Suprapubic skin (tissue), 4 donors: ENCODE measurements around the gene RAPGEF6. TPM values are rescaled to one million over a fixed set of nuclear protein-coding genes. Genes with fewer than 3 reads are reported as not detected.

Experiments
- DNase-seq, 2 donors: peaks; one replicate each; pipeline ENCODE4 v3.0.0-alpha.2; 2019; ENCODE audit warnings: low spot score in 2 of 2
- H3K27ac ChIP-seq: fragments of 200-600 bp; sonication (generic); one replicate; pipeline ENCODE4 v1.5.1; 2019
- H3K27me3 ChIP-seq: fragments of 200-600 bp; sonication (generic); one replicate; pipeline ENCODE4 v1.5.1; 2019
- H3K36me3 ChIP-seq: fragments of 200-600 bp; sonication (generic); one replicate; pipeline ENCODE4 v1.5.1; 2019
- H3K4me1 ChIP-seq: fragments of 200-600 bp; sonication (generic); one replicate; pipeline ENCODE4 v1.5.1; 2019
- H3K4me3 ChIP-seq: fragments of 200-600 bp; sonication (generic); one replicate; pipeline ENCODE4 v1.5.1; 2019; ENCODE audit warnings: mild to moderate bottlenecking
- H3K9me3 ChIP-seq: fragments of 200-600 bp; sonication (generic); one replicate; pipeline ENCODE4 v1.5.1; 2019
- EP300 ChIP-seq: sonication (generic); formaldehyde crosslinking; IDR thresholded peaks from one replicate; pipeline ENCODE4 v1.6.1; 2017; ENCODE audit warnings: antibody characterized with exemption
- POLR2A ChIP-seq, 2 donors: fragments of 450-650 bp; IDR thresholded peaks; one replicate each; pipeline ENCODE4 v1.6.1; 2017; ENCODE audit warnings: antibody characterized with exemption in 2 of 2, mild to moderate bottlenecking in 2 of 2, moderate library complexity in 2 of 2
- POLR2AphosphoS5 ChIP-seq, 3 donors: sonication (generic); formaldehyde crosslinking; IDR thresholded peaks; one replicate each; pipeline ENCODE4 v1.6.1; 2017; ENCODE audit warnings: antibody characterized with exemption in 3 of 3
- WGBS: methylation state at CpG from one replicate; pipeline ENCODE4 v1.1.5; 2018; 5-methylcytosine and 5-hydroxymethylcytosine counted together
- total RNA-seq, 4 donors: library from RNA; depleted of rRNA; stranded (reverse); fragments of >200 nt; gene quantifications; one replicate each; pipeline ENCODE4 v1.1.0, GENCODE V29; 2016
- TF ChIP-seq, protein P1 (sequence below), 2 donors: fragments of 200-600 bp in 1 of 2; fragments of 450-650 bp in 1 of 2; sonication (generic) in 1 of 2; IDR thresholded peaks; one replicate each; pipeline ENCODE4 v1.5.1; 2016 to 2019; ENCODE audit warnings: antibody characterized with exemption in 2 of 2, mild to moderate bottlenecking in 1 of 2, moderate library complexity in 1 of 2

The RAPGEF6 gene
- total RNA-seq, 4 donors from 2014 or later: 17.8 to 38.3 (median 20.6) TPM

DNA sequence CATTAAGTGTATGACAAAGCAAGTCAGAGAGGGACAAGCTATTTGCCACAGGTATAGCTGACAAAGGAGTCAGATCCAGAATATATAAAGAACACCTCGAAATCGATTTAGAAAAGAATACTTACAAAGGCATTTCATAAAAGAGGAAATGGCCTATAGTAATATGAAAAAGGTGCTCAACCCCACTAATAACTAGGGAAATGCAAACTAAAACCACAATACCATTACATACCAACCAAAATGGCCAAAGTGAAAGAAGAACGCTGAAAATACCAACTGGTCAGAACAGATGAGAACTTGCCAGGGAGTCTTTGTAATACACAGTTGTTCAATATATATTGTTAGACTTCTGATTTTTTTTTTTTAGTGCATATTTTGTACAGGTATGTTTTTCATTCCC is 218.3 kb downstream of the RAPGEF6 start:
- no peaks in the 10 kb centered on the region for H3K27me3 ChIP-seq
- 77% methylated on average over 3 of the region's 3 CpGs for WGBS
- no peak overlapping the region for H3K27ac ChIP-seq
- H3K4me1 ChIP-seq: peaks cover 4% of the 10 kb centered on the region
- no peak for DNase-seq
- TF ChIP-seq, protein P1, sequence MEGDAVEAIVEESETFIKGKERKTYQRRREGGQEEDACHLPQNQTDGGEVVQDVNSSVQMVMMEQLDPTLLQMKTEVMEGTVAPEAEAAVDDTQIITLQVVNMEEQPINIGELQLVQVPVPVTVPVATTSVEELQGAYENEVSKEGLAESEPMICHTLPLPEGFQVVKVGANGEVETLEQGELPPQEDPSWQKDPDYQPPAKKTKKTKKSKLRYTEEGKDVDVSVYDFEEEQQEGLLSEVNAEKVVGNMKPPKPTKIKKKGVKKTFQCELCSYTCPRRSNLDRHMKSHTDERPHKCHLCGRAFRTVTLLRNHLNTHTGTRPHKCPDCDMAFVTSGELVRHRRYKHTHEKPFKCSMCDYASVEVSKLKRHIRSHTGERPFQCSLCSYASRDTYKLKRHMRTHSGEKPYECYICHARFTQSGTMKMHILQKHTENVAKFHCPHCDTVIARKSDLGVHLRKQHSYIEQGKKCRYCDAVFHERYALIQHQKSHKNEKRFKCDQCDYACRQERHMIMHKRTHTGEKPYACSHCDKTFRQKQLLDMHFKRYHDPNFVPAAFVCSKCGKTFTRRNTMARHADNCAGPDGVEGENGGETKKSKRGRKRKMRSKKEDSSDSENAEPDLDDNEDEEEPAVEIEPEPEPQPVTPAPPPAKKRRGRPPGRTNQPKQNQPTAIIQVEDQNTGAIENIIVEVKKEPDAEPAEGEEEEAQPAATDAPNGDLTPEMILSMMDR (IDR thresholded peaks at IDR 0.05): no peak
- TF ChIP-seq EP300 (no peak), POLR2A (IDR thresholded peaks at IDR 0.05) (no peak), POLR2AphosphoS5 (IDR thresholded peaks at IDR 0.05) (no peak)
- no peak overlapping the region for H3K4me3 ChIP-seq
- no peaks in the 10 kb centered on the region for H3K36me3 ChIP-seq
- H3K9me3 ChIP-seq: no peaks in the 10 kb centered on the region

DNA sequence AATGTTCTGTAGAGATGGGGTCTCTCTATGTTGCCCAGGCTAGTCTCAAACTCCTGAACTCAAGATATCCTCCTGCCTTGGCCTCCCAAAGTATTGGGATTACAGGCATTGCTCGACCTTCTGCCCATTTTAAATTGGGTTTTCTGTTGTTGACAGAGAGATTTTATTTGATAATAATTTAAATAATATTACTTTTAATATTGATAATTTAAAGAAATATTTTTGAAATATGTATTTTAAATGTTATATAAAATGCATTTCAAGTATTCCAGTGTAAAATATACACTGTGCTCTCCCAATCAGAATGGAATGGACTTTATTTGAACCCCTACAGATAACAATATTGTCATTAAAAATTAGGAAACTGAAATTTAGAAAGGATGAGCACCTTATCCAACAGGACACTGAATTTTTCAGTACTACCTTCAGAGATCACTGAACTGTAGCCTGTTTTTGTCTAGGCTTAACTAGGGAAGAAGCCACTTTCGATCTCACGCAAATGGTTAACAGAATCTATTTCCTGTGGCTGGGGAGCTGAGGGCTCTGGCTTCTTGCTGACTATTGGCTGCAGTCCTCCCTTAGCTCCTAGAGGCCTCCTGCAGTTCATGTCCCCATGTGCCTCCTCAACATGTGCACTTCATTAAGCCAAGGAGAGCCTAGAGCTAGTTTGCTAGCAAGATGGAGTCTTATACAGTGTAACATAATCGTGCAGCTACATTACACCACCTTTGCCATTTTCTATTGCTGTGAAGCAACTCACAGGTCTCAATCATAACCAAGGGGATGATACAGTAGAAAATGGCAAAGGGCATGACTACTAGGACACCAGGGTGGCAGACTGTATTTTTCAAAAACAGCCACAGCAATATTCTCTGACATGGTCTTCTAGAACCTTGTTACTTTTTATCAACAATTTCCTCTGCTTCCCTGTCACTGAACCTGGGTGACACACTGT is 221.1 kb downstream of the RAPGEF6 start:
- TF ChIP-seq, protein P1 (IDR thresholded peaks at IDR 0.05): no peak
- TF ChIP-seq POLR2AphosphoS5 (IDR thresholded peaks at IDR 0.05) (no peak), EP300 (no peak), POLR2A (IDR thresholded peaks at IDR 0.05) (no peak)
- WGBS: 76% methylated on average over 4 of the region's 4 CpGs
- H3K27ac ChIP-seq: no peak overlapping the region
- peaks cover 4% of the 10 kb centered on the region for H3K4me1 ChIP-seq
- no peak overlapping the region for H3K4me3 ChIP-seq
- no peaks in the 10 kb centered on the region for H3K27me3 ChIP-seq
- DNase-seq: no peak
- H3K36me3 ChIP-seq: peaks cover 3% of the 10 kb centered on the region
- no peaks in the 10 kb centered on the region for H3K9me3 ChIP-seq

- no peak overlapping the region for H3K27ac ChIP-seq
- no peaks in the 10 kb centered on the region for H3K27me3 ChIP-seq
- no peaks in the 10 kb centered on the region for H3K4me1 ChIP-seq
- no peak for TF ChIP-seq POLR2A (IDR thresholded peaks at IDR 0.05)
- no peak for TF ChIP-seq EP300
- TF ChIP-seq POLR2AphosphoS5 (IDR thresholded peaks at IDR 0.05): no peak
- TF ChIP-seq, protein P1 (IDR thresholded peaks at IDR 0.05): no peak
- H3K36me3 ChIP-seq: peaks cover 32% of the 10 kb centered on the region
- DNase-seq: no peak
- WGBS: 96% methylated on average over 6 of the region's 6 CpGs
- no peak overlapping the region for H3K4me3 ChIP-seq
- peaks cover 9% of the 10 kb centered on the region for H3K9me3 ChIP-seq
These were observed 227.9 kb downstream of the RAPGEF6 start for GRCh38 chr5:131406975-131407638.

- no peaks in the 10 kb centered on the region for H3K27me3 ChIP-seq
- peaks cover 33% of the 10 kb centered on the region for H3K36me3 ChIP-seq
- 100% methylated on average over 2 of the region's 2 CpGs for WGBS
- H3K4me3 ChIP-seq: no peak overlapping the region
- H3K9me3 ChIP-seq: peaks cover 10% of the 10 kb centered on the region
- no peak overlapping the region for H3K27ac ChIP-seq
- no peaks in the 10 kb centered on the region for H3K4me1 ChIP-seq
- TF ChIP-seq POLR2AphosphoS5 (IDR thresholded peaks at IDR 0.05): no peak
- TF ChIP-seq, protein P1 (IDR thresholded peaks at IDR 0.05): no peak
- TF ChIP-seq POLR2A (IDR thresholded peaks at IDR 0.05): no peak
- TF ChIP-seq EP300: no peak
- no peak for DNase-seq
These were observed 229.0 kb downstream of the RAPGEF6 start for GRCh38 chr5:131406076-131406475.

DNA sequence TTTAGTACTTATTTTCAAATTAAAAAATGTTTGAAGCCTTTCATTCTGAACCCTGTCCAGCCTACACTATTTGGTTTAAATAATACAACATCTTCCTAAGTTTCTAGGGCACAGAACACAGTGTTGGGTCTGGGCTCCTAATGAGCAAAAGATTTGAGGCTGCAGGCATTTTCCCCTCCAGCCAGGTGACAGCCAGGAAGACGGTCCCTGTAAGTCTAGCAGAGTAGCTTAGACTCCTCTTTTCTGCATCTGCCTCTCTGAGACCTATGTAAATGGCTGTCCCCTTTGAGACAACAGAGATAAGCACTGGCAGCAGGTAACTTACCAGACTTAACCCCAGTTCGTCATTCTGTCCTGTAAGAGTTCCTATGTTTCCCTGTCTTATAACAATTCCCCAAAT is 229.4 kb downstream of the RAPGEF6 start:
- no peak overlapping the region for H3K27ac ChIP-seq
- H3K27me3 ChIP-seq: no peaks in the 10 kb centered on the region
- TF ChIP-seq POLR2A (IDR thresholded peaks at IDR 0.05) (no peak), EP300 (no peak), POLR2AphosphoS5 (IDR thresholded peaks at IDR 0.05) (no peak)
- TF ChIP-seq, protein P1 (IDR thresholded peaks at IDR 0.05): no peak
- 93% methylated on average over 2 of the region's 2 CpGs for WGBS
- peaks cover 34% of the 10 kb centered on the region for H3K36me3 ChIP-seq
- DNase-seq: no peak
- H3K4me3 ChIP-seq: no peak overlapping the region
- no peaks in the 10 kb centered on the region for H3K4me1 ChIP-seq
- peaks cover 10% of the 10 kb centered on the region for H3K9me3 ChIP-seq
